GM18517 (cell line): Measurements from ENCODE around the gene SUOX.
"Not testable (repeated sequence)": the region's sequence is repeated elsewhere in the genome, so short reads cannot be mapped to it uniquely, and the experiment has no call there.

Source experiments
- ATAC-seq: cut with Tn5 transposase; IDR thresholded peaks from one replicate; pipeline ENCODE4 v1.9.1; 2021; ENCODE audit warnings: mild to moderate bottlenecking, moderate library complexity; ENCODE audit not compliant: unreplicated experiment

The SUOX gene

DNA sequence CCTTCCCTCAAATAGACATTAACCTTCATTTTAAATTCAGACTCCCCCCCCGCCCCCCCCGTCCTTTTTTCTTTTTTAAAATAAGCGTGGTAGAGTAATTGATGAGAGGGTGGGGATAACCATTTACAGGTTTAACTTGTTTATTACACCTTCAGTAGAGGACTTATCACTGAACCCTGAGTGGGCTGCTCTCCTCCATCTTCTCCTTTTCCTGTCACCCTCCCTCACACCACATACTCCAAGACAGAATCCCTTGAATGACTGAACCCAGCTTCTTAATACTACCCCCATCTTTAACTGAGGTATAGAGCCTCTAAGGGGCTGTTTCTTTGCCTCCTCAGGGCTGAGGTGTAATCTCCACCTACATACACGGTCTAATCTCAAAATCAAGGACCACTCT lies 20.1 kb downstream of the SUOX start:
- ATAC-seq = no peak

DNA sequence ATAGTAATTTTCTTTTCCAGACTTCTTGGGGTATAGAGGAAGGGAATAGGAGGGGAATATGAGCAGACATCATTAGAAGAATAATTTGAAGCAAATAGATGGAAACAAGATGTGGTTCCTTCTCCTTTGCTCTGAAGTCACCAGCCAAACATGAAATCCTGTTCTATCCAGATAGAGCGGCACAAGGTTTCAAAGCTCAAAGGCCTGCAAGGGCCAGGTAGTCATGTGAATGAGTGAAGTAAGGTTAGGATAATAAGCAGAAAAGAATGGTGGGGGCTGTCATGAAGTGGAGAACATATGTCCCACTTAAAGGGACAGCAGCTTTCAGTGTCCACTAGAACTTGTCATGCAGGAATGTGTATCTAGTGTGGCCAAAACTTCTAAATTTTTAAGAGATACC lies 21.3 kb downstream of the SUOX start:
- ATAC-seq = no peak

DNA sequence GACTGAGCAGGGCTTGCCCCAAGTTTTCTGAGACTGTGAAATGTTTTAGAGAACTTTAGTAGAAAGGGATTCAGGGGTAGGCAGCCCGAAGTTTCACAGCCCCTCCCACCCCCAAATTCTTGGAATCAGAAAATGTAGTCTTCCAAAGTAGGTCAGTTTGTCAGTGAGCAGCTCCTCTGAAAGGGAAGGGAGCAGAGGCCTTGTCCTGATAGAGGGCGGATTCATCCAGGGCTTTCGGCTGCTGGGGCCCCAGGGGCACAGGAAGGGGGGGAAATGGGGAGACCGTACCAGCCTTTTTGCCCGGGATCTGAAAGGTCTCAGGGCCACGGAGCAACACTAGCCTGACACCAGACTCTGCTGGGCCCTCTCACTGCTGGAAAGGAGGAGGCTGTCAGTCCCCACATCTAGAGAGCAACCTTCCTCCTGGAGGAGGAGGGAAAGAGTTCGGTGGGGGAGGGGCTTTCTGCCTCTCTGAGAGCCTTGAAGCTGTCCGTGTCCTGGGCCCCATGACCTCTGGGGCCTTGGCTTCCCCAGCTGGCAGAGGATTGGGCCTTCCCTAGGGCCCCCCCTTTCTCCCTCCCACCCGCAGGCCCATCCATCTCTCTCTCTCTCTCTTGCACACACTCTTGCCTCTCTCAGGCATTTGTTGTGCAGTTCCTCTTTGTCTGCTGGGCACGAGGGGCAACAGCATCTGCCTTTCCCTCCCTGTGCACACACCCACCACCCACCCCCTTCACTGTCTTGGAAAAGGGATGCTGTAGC lies 23.5 kb downstream of the SUOX start, which contains the start of gene IKZF4:
IKZF4 (plus strand) TSS at position 621 of the 762 bp plus-strand sequence. CDS start 451 bp downstream, outside the sequence.
- no peak for ATAC-seq

DNA sequence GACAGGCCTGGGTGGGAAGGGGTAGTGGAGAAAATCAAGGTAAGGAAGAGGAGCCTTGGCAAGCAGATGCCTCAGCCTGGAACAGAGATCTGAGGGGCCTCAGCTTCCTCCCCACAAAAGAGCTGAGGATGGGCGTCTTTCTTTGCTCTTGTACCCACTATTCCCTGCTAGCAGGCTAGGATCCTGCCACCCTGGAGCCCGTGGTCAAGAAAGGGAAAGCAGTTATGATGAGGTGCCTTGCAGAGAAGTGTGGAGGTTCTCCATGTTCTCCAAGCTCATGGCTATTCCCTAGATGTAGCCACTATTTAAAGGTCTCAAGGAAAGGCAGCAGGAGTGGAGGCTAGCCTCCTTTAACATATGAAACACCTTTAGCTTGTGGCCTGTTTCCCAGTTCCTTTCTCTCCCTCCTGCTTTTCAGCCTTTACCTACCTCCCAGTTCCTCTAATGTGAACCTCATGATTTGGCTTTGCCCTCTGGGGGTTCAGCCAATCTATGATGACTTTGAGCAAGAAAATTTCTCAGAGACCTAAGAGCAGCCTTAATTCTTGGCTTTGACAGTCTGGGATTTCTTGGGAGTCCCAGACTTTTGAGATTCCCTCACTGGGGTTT lies 24.9 kb downstream of the SUOX start:
- ATAC-seq = no peak

DNA sequence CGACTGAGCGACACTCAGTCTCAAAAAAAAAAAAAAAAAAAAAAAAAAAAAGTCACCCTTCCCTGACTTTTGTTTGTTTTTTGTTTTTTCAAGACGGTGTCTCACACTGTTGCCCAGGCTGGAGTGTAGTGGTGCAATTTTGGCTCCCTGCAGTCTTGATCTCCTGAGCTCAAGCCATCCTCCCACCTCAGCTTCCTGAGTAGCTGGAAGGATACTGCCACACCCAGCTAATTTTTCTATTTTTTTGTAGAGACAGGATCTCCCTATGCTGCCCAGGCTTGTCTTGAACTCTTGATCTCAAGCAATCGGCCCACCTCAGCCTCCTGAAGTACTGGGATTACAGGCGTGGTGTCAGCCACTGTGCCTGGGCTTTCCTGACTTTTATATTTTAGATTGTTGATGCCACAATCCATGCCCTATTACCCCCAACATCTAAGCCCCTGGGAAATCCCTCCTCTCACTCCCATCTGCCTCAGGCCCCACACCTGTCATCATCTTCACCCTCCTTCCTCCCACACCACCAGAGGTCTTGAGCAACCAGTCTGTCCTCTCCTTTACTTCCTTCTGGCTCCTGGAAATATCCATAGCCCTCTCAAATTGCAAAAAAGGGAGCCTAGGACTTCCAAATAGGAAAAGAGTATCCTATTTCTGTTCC lies 31.6 kb downstream of the SUOX start:
- ATAC-seq = no peak

DNA sequence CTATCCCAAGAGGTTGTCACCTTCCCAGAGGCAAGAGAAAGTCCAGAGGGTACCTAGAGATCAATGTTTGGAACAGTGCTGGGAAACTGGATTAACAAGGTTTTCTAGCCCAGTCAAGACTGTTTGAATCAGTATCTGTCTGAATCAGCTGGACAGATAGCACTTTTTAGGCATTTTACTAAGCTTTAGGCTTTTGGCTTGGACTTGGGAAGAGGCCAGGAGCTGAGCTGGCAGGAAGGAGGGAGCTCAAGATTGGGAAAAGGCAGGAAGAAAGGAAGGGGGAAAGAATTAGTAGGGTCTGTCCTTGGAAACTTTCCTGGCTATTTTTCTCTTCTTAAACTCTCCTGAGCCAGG lies 32.1 kb downstream of the SUOX start:
- ATAC-seq = no peak

DNA sequence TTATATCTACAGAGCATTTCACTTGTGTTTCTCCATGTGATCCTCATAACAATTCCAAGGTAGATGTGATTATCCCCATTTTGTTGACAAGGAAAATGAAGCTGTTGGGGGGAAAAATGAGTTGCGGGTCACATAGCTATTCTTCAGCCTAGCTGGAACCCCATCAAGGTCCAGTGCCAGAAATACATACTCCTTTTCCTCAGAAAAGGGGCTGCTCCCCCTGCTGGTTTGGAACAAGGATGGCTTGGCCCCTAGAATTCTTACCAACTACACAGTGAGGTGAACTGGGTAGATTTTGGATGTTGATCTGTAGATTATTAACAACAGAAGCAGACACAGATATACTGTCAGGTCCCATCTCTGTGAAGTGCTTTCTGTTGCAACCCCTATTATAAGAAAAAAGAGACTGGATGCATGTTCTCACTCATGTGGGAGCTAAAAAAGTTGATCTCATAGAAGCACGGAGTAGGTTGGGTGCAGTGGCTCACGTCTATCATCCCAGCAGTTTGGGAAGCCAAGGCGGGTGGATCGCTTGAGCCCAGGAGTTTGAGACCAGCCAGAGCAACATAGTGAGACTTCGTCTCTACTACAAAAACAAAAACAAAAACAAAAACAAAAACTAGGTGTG lies 32.7 kb downstream of the SUOX start:
- no peak for ATAC-seq

DNA sequence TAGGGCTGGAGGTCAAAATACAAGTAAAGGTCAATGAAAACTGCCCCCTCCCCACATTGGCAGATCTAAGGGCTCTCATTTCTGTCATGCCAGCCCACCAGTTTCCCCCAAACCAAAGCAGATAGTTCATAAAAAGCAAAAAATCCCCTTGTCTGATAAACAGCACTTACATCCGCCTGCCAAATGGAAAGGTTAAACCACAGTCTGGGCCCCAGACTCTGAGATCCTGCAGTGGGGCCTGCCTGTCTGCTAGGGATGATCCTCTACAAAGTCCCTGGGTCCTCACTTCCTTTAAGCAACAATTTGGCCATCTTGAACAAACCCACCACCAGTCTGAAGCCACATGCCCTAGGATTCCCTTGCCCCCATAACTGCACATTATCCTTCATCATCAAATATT lies 34.9 kb downstream of the SUOX start:
- ATAC-seq = no peak

DNA sequence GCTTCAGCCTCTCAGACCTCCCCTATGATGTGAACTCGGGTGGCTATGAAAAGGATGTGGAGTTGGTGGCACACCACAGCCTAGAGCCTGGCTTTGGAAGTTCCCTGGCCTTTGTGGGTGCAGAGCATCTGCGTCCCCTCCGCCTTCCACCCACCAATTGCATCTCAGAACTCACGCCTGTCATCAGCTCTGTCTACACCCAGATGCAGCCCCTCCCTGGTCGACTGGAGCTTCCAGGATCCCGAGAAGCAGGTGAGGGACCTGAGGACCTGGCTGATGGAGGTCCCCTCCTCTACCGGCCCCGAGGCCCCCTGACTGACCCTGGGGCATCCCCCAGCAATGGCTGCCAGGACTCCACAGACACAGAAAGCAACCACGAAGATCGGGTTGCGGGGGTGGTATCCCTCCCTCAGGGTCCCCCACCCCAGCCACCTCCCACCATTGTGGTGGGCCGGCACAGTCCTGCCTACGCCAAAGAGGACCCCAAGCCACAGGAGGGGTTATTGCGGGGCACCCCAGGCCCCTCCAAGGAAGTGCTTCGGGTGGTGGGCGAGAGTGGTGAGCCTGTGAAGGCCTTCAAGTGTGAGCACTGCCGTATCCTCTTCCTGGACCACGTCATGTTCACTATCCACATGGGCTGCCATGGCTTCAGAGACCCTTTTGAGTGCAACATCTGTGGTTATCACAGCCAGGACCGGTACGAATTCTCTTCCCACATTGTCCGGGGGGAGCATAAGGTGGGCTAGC lies 37.7 kb downstream of the SUOX start:
- no peak for ATAC-seq

DNA sequence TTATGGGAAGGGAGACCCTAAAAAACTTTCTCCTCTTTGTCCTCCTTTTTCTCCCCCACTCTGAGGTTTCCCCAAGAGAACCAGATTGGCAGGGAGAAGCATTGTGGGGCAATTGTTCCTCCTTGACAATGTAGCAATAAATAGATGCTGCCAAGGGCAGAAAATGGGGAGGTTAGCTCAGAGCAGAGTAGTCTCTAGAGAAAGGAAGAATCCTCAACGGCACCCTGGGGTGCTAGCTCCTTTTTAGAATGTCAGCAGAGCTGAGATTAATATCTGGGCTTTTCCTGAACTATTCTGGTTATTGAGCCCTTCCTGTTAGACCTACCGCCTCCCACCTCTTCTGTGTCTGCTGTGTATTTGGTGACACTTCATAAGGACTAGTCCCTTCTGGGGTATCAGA lies 40.1 kb downstream of the SUOX start:
- no peak for ATAC-seq

DNA sequence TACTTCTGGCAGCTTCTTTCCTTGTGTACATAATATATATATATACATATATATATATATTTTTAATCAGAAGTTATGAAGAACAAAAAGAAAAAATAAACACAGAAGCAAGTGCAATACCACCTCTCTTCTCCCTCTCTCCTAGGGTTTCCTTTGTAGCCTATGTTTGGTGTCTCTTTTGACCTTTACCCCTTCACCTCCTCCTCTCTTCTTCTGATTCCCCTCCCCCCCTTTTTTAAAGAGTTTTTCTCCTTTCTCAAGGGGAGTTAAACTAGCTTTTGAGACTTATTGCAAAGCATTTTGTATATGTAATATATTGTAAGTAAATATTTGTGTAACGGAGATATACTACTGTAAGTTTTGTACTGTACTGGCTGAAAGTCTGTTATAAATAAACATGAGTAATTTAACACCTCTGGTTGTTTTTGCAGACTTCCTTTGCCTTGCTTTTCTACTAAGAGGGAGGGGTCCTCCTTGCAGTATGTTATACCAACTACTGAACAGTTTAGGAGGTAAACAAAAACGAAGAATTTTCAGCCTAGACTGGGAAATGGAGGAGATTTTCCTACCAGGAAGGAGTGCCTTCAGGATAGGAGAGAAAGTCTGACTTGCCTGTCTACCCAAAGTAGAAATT lies 41.1 kb downstream of the SUOX start:
- no peak for ATAC-seq

DNA sequence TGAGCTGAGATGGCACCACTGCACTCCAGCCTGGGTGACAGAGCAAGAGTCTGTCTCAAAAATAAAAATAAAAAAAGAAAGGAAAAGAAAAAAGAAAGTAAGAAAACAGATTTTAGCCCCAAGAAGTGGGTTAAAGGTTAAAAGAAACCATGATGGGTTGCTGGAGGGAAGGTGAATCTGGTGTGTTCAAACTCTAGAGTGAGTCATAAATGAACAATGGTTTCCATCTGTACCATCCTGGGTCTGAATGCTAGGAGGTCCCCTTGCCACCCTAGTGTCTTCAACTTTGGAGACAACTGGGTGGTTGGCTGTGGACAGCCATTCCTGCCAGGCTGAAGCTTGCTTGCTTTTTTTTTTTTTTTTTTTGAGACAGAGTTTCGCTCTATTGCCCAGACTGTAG lies 43.1 kb downstream of the SUOX start:
- no peak for ATAC-seq

DNA sequence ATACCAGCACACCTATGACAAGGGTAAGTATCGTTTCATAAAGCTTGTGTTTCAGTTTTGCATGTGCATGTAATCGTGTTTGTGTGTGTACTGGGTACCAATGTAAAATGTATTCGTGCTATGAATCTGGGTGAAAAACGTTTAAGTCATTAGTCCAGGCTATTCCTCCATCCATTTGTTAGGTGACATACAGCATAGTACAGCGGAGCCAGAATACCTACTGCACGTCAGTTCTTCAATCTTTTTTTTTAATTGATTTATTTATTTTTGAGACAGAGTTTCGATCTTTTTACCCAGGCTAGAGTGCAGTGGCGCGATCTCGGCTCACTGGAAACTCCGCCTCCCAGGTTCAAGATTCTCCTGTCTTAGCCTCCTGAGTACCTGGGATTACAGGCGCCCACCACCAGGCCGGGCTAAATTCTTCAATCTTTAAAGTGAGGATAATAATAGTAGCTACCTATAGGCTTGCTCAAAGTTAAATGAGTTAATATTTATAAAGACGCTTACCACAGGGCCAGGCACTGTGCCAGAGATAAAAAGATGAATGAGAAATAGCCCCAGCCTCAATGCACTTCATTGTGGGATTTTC lies 44.0 kb downstream of the SUOX start:
- ATAC-seq = peak; percentile 2

DNA sequence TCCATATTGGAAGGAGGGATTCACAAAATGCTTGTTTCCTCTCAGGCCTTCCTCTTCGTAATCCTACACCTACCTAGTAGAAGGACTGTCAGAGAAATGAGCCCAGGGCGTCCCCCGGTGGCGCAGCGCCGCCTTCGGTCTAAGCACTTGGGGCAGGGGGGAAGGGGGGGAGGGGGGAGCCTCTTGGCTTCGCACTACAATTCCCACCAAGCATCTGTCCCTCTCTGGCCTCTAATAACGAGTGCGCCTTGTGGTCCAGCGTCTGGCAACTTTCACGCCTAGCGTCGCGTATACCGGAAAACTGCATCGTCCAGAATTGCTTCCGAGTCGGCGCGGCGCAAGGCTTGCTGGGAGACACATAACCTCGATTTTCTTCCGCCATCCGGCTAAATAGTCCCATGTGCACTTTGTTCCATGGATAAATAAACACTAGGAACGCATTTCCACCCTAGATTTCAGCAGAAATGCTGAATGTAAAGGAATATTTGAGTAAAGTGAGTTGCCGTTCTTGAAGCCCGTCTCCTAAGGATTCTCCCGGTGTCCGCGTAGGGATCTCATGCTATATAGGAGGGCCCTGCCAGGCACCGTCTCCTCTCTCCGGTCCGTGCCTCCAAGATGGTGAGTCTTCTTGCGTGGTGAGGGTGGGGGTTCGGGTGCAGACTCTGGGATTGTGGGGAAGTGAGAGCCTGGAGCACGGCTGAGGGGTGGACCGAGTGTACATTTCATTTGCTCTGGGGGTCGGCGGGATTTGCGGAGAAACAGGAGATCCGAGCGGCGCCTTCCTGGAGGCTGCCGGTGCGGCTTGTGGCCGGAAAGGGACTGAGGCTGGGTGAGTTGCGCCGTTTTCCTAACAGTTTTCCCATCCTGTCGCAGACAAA lies 44.7 kb downstream of the SUOX start, which contains the start of gene RPS26:
RPS26 (plus strand) TSS at position 367 of the 878 bp plus-strand sequence; CDS start at position 616, 249 bp downstream.
- ATAC-seq = peak; percentile 91

DNA sequence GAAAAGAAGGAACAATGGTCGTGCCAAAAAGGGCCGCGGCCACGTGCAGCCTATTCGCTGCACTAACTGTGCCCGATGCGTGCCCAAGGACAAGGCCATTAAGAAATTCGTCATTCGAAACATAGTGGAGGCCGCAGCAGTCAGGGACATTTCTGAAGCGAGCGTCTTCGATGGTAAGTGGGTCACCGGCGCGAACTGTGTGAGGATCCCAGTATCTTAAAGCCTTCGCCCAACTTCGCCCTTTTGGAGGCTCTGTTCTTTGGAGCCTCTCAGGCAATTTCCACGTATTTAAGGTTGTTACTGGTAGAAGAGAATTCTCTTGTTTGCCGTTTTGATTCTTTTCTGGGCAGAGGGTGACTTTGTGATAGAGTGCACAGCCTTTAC lies 45.3 kb downstream of the SUOX start:
- ATAC-seq = not testable (repeated sequence)

DNA sequence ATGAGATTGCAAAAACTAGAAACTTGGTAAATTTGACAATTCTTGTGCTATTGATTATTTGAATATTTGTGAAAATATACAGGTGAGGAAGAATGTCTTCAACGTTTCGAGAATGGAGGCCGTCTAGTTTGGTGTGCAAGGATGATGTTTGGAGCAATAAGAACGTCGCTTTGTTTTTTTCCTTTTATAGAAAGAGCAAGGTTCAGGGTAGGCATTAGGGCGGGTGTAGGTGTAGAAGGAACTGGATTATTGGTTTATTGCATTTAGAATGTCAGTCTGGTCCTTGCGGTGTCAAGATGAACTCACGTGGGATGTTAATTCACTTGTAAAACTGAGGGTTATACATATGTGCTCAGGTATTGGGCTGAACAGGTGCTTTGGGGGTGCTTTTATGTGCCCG lies 45.8 kb downstream of the SUOX start:
- ATAC-seq = no peak

DNA sequence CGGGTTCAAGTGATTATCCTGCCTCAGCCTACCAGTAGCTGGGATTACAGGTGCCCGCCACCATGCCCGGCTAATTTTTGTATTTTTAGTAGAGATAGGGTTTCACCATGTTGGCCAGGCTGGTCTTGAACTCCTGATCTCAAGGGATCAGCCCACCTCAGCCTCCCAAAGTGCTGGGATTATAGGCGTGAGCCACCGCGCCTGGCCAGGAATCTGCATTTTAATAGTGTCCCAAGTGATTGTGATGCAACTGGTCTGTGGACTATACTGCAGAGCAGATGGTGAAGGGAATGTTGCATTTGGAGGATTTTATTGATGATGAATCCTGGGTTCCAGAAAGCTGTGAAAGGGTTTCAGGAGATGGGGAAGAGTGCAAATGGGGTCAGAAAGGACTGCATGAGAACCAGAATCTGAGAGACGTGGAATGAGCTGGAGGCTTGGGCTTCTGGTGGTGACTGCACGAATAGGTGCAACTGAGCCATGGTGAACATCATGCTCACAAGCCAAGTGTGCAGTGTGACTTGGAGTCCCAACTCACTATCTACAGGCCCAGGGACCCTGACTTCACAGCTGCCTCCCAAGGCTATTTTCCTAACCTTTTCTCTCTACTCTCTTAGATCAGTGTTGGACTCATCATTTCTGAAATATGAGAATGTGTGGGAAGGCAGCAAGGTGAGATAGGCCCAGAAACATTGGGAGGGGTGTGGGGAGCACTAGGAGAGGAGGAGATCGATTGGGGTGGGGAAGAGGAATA lies 49.1 kb downstream of the SUOX start:
- ATAC-seq = no peak

DNA sequence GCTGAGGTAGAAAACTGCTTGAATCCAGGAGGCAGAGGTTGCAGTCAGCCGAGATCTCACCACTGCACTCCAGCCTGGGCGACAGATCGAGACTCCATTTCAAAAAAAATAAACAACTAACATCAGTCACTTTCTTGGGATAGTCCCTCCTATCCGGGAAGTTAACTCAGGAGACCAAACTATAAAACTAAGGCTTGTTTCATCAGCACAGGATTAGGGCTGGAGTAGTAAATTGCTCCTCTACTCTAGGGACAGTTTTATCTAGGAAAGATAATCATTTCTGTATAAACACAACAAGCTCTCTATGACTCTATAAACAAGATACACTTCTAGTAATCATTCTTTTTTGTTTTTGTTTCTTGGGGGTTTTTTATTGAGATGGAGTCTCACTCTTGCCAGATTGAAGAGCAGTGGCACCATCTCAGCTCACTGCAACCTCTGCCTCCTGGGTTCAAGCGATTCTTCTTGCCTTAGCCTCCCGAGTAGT lies 56.4 kb downstream of the SUOX start:
- ATAC-seq = no peak
